ENCODE data around the gene MAP3K14.

DNA sequence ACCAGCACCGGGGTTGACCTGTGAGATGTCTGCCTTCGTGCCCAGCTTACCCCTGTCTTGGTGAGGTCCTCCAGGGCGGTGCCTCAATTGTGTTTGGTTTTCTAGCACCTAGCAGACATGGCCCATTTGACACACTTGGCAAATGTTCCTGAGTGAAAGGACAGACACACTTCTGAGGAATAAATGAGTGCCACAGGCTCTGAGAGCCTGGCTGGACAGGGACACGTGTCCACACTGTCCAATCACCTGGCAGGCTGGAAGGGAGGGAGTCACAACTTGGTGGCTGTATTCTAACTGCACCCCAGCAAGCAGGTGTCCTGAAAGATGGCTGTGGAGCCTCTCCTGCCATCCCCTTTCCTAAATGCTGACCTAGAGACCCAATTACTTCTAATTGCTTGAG, 7.4 kb downstream of the MAP3K14 start:
- TF ChIP-seq POLR2A (IDR thresholded peaks at IDR 0.05; ENCODE audit: low read depth, low read length) (no peak; the same call in 1 of the 2 replicates), POLR2AphosphoS5 (IDR thresholded peaks at IDR 0.05; ENCODE audit: low read depth, low read length) (peak; percentile 19; the same call in 1 of the 2 replicates), TAF1 (IDR thresholded peaks at IDR 0.05; ENCODE audit: low read depth, low read length) (no peak), SPI1 (IDR thresholded peaks at IDR 0.05; ENCODE audit: low read depth, low read length) (no peak), PAX5 (IDR thresholded peaks at IDR 0.05; ENCODE audit: insufficient read depth, low read length, severe bottlenecking) (no peak)
